Sigmoid colon (tissue), 7 donors: ENCODE measurements around the gene EIPR1. TPM values are rescaled to one million over a fixed set of nuclear protein-coding genes. Genes with fewer than 3 reads are reported as not detected.

Experiments
- DNase-seq: peaks from one replicate; pipeline ENCODE4 v3.0.0-alpha.2; 2019
- H3K27ac ChIP-seq, 4 donors: fragments of 200-600 bp; sonication (generic); one replicate each; pipeline ENCODE4 v1.5.1; 2016 to 2019; ENCODE audit warnings: mild to moderate bottlenecking in 1 of 4
- H3K27me3 ChIP-seq, 3 donors: fragments of 200-600 bp; sonication (generic); one replicate each; pipeline ENCODE4 v1.5.1; 2019; ENCODE audit warnings: mild to moderate bottlenecking in 1 of 3
- H3K36me3 ChIP-seq, 4 donors: fragments of 200-600 bp; sonication (generic); one replicate each; pipeline ENCODE4 v1.5.1; 2016 to 2019
- H3K4me1 ChIP-seq, 4 donors: fragments of 200-600 bp; sonication (generic); one replicate each; pipeline ENCODE4 v1.5.1; 2017 to 2019
- H3K4me3 ChIP-seq, 4 donors: fragments of 200-600 bp; sonication (generic); one replicate each; pipeline ENCODE4 v1.5.1; 2017 to 2019; ENCODE audit warnings: mild to moderate bottlenecking in 2 of 4, moderate library complexity in 1 of 4
- H3K9me3 ChIP-seq, 4 donors: fragments of 200-600 bp in 3 of 4; sonication (generic) in 3 of 4; one replicate each; pipeline versions ENCODE4 v1.5.1 to v1.6.1; 2013 to 2019
- EP300 ChIP-seq, 4 donors: sonication (generic); formaldehyde crosslinking; IDR thresholded peaks; one replicate each; pipeline ENCODE4 v1.6.1; 2017; ENCODE audit warnings: antibody characterized with exemption in 4 of 4
- POLR2A ChIP-seq, 2 donors: fragments of 450-650 bp; IDR thresholded peaks; one replicate each; pipeline ENCODE4 v1.6.1; 2016; ENCODE audit warnings: antibody characterized with exemption in 2 of 2, mild to moderate bottlenecking in 2 of 2, moderate library complexity in 2 of 2
- POLR2AphosphoS5 ChIP-seq, 4 donors: sonication (generic); formaldehyde crosslinking; IDR thresholded peaks; one replicate each; pipeline ENCODE4 v1.6.1; 2017; ENCODE audit warnings: antibody characterized with exemption in 4 of 4
- WGBS, 2 donors: extraction: QIAGEN DNeasy Blood & Tissue Kit; methylation state at CpG; one replicate each; pipeline ENCODE4 v1.1.7; 2013; 5-methylcytosine and 5-hydroxymethylcytosine counted together
- intact Hi-C: fragments of 100-400 bp; cut with DNase I; formaldehyde crosslinking; loops from one replicate; pipeline ENCODE4 v1.15.1; 2023
- polyA plus RNA-seq, 3 donors: library from polyadenylated mRNA; stranded (reverse); fragments of 200-250 nt; gene quantifications; one replicate each; pipeline ENCODE4 v1.2.3, GENCODE V29; 2013
- total RNA-seq, 4 donors: library from RNA; depleted of rRNA; stranded (reverse); fragments of >200 nt; gene quantifications; one replicate each; pipeline ENCODE4 v1.1.0, GENCODE V29; 2016
- TF ChIP-seq, protein P1 (sequence below), 4 experiments: fragments of 450-650 bp in 3 of 4; fragments of 200-600 bp in 1 of 4; IDR thresholded peaks; one replicate each; pipeline ENCODE4 v1.5.1; 2016 to 2019; ENCODE audit warnings: antibody characterized with exemption in 4 of 4, mild to moderate bottlenecking in 3 of 4, moderate library complexity in 2 of 4
- donor health status: healthy with polysubstance abuse.
- donor health status: Bipolar disorder and iron deficiency.
- donor health status: healthy.

The EIPR1 gene
- total and polyA plus RNA-seq, 7 donors, result 12.2 to 27.0 (median 20.0) TPM

GRCh38 chr2:3180082-3180908, 197.3 kb downstream of the EIPR1 start:
- intact Hi-C loops, result no loop called here
- H3K4me1 ChIP-seq, result no peaks in the 10 kb centered on the region
- H3K36me3 ChIP-seq, result no peaks in the 10 kb centered on the region
- H3K27ac ChIP-seq, result no peak overlapping the region
- no peaks in the 10 kb centered on the region for H3K27me3 ChIP-seq
- WGBS, 2 donors, result 88 to 89% methylated on average over 50 of the region's 50 CpGs
- DNase-seq, result no peak
- no peak for TF ChIP-seq EP300 (IDR thresholded peaks at IDR 0.05)
- TF ChIP-seq, protein P1, sequence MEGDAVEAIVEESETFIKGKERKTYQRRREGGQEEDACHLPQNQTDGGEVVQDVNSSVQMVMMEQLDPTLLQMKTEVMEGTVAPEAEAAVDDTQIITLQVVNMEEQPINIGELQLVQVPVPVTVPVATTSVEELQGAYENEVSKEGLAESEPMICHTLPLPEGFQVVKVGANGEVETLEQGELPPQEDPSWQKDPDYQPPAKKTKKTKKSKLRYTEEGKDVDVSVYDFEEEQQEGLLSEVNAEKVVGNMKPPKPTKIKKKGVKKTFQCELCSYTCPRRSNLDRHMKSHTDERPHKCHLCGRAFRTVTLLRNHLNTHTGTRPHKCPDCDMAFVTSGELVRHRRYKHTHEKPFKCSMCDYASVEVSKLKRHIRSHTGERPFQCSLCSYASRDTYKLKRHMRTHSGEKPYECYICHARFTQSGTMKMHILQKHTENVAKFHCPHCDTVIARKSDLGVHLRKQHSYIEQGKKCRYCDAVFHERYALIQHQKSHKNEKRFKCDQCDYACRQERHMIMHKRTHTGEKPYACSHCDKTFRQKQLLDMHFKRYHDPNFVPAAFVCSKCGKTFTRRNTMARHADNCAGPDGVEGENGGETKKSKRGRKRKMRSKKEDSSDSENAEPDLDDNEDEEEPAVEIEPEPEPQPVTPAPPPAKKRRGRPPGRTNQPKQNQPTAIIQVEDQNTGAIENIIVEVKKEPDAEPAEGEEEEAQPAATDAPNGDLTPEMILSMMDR (IDR thresholded peaks at IDR 0.05), result no peak
- no peak for TF ChIP-seq POLR2AphosphoS5 (IDR thresholded peaks at IDR 0.05)
- TF ChIP-seq POLR2A (IDR thresholded peaks at IDR 0.05), result no peak
- no peak overlapping the region for H3K4me3 ChIP-seq
- no peaks in the 10 kb centered on the region for H3K9me3 ChIP-seq

DNA sequence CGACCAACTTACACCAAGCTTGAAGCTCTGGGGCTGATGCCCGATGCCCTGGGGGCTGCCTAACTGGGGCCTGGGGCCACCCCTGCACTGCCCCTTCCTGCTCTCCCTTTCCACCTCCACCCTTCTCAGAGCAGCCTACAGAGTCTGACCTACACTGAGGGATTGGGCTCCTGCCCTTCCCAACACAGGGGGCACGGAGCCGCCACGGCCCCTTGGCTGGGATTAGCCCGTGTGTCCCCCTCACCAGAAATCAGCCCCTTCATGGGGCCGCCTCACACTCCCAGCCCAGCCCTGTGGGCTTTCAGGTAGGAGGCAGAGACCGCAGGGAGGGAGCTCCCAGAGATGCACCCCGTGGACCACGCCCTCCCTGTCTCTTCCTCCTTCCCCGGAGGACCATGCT, 198.0 kb downstream of the EIPR1 start:
- Histone ChIP-seq H3K4me1 (no peaks in the 10 kb centered on the region), H3K27me3 (no peaks in the 10 kb centered on the region), H3K9me3 (no peaks in the 10 kb centered on the region), H3K36me3 (no peaks in the 10 kb centered on the region), H3K27ac (no peak overlapping the region), H3K4me3 (no peak overlapping the region)
- TF ChIP-seq EP300 (IDR thresholded peaks at IDR 0.05) (no peak), POLR2A (IDR thresholded peaks at IDR 0.05) (no peak), POLR2AphosphoS5 (IDR thresholded peaks at IDR 0.05) (no peak)
- TF ChIP-seq, protein P1 (IDR thresholded peaks at IDR 0.05), result no peak
- intact Hi-C loops, result no loop called here
- 94 to 95% methylated on average over 11 of the region's 11 CpGs for WGBS, 2 donors
- no peak for DNase-seq

- H3K4me3 ChIP-seq, result no peak overlapping the region
- H3K4me1 ChIP-seq, result no peaks in the 10 kb centered on the region
- WGBS, 2 donors, result 92 to 94% methylated on average over 17 of the region's 17 CpGs
- H3K9me3 ChIP-seq, result no peaks in the 10 kb centered on the region
- no peak for DNase-seq
- TF ChIP-seq EP300 (IDR thresholded peaks at IDR 0.05), result no peak
- TF ChIP-seq POLR2A (IDR thresholded peaks at IDR 0.05), result no peak
- TF ChIP-seq, protein P1 (IDR thresholded peaks at IDR 0.05), result no peak
- no peak for TF ChIP-seq POLR2AphosphoS5 (IDR thresholded peaks at IDR 0.05)
- intact Hi-C loops, result no loop called here
- no peaks in the 10 kb centered on the region for H3K27me3 ChIP-seq
- no peak overlapping the region for H3K27ac ChIP-seq
- H3K36me3 ChIP-seq, result no peaks in the 10 kb centered on the region
Observed at GRCh38 chr2:3179208-3179607, 198.4 kb downstream of the EIPR1 start.

DNA sequence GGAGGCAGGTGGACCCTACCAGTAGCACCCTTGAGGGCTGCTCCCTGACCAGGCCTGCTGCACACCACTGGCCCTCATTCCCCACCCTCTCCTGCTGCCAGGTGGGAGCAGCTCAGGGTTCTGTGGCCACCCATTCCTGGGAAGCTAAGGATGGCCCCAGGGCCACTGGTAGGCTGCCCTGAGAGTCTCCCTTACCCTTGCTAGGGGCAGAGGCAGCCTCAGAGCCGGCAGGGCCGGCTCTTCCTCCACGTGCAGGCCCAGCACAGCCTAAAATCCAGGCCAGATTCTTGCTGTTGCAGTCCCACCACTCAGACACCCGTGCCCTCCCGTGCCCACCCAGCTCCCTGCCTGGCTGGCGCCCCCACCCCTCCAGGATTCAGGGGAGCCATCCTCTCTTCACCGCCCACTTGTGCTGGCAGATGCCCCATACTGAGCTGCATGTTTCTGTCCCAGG, 199.0 kb downstream of the EIPR1 start:
- Histone ChIP-seq H3K36me3 (no peaks in the 10 kb centered on the region), H3K4me3 (no peak overlapping the region), H3K9me3 (no peaks in the 10 kb centered on the region), H3K27ac (no peak overlapping the region), H3K4me1 (no peaks in the 10 kb centered on the region), H3K27me3 (no peaks in the 10 kb centered on the region)
- intact Hi-C loops, result no loop called here
- 93 to 97% methylated on average over 7 of the region's 7 CpGs for WGBS, 2 donors
- no peak for TF ChIP-seq POLR2AphosphoS5 (IDR thresholded peaks at IDR 0.05)
- TF ChIP-seq, protein P1 (IDR thresholded peaks at IDR 0.05), result no peak
- no peak for DNase-seq
